Neural cell (in vitro differentiated cells): ENCODE results near the gene ADGRB3.

Source experiments
- CTCF ChIP-seq: fragments of 450-650 bp; IDR thresholded peaks from 2 replicates; pipeline ENCODE4 v1.5.1; 2014; ENCODE audit warnings: antibody characterized with exemption, mild to moderate bottlenecking, moderate library complexity; ENCODE audit not compliant: poor library complexity, severe bottlenecking
- EP300 ChIP-seq: fragments of 450-650 bp; conservative IDR thresholded peaks from 2 replicates; pipeline ENCODE4 v1.6.1; 2014; ENCODE audit warnings: antibody characterized with exemption, mild to moderate bottlenecking, moderate library complexity; ENCODE audit not compliant: poor library complexity, severe bottlenecking
- RAD21 ChIP-seq: fragments of 450-650 bp; conservative IDR thresholded peaks from 2 replicates; pipeline ENCODE4 v1.6.1; 2014; ENCODE audit warnings: antibody characterized with exemption, mild to moderate bottlenecking, moderate library complexity
- SMC3 ChIP-seq: fragments of 450-650 bp; conservative IDR thresholded peaks from 2 replicates; pipeline ENCODE4 v1.6.1; 2014; ENCODE audit warnings: antibody characterized with exemption, mild to moderate bottlenecking, moderate library complexity; ENCODE audit not compliant: poor library complexity
- TF ChIP-seq, protein P1 (sequence below): IDR thresholded peaks from 2 replicates; pipeline ENCODE4 v1.6.1; 2012; ENCODE audit warnings: borderline replicate concordance

DNA sequence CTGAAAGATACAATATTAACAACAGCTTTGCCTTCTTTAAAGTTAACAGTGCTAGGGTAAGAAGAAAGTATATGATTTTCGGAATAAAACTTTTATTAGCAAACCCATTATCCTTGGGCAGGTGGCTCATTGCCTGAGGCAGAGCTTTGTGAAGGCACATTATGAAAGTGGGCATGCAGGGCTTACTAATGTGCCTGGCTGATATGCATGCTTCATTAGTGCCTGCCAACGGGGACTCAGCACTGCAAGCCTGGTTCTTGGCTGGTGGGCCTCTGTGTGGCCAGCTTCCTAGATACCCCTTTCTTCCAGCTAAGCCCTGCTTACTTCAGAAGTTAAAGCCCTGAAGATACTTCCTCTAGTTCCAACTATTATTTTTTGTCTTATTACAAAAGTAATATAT is 481.6 kb downstream of the ADGRB3 start:
- TF ChIP-seq EP300 = no peak
- TF ChIP-seq SMC3 = no peak
- TF ChIP-seq, protein P1, sequence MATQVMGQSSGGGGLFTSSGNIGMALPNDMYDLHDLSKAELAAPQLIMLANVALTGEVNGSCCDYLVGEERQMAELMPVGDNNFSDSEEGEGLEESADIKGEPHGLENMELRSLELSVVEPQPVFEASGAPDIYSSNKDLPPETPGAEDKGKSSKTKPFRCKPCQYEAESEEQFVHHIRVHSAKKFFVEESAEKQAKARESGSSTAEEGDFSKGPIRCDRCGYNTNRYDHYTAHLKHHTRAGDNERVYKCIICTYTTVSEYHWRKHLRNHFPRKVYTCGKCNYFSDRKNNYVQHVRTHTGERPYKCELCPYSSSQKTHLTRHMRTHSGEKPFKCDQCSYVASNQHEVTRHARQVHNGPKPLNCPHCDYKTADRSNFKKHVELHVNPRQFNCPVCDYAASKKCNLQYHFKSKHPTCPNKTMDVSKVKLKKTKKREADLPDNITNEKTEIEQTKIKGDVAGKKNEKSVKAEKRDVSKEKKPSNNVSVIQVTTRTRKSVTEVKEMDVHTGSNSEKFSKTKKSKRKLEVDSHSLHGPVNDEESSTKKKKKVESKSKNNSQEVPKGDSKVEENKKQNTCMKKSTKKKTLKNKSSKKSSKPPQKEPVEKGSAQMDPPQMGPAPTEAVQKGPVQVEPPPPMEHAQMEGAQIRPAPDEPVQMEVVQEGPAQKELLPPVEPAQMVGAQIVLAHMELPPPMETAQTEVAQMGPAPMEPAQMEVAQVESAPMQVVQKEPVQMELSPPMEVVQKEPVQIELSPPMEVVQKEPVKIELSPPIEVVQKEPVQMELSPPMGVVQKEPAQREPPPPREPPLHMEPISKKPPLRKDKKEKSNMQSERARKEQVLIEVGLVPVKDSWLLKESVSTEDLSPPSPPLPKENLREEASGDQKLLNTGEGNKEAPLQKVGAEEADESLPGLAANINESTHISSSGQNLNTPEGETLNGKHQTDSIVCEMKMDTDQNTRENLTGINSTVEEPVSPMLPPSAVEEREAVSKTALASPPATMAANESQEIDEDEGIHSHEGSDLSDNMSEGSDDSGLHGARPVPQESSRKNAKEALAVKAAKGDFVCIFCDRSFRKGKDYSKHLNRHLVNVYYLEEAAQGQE = no peak
- TF ChIP-seq CTCF = no peak
- no peak for TF ChIP-seq RAD21
